NCI-H1105 treated with DMSO at 0.1 percent for 48 hours (cell line): ENCODE results near the gene RPAP2.

ENCODE experiments used
- DNase-seq: peaks from one replicate; lab custom pipeline; 2025; lab: John Stamatoyannopoulos, UW

RPAP2 gene

GRCh38 chr1:92447033-92447681, 148.3 kb downstream of the RPAP2 start:
- no peak for DNase-seq

DNA sequence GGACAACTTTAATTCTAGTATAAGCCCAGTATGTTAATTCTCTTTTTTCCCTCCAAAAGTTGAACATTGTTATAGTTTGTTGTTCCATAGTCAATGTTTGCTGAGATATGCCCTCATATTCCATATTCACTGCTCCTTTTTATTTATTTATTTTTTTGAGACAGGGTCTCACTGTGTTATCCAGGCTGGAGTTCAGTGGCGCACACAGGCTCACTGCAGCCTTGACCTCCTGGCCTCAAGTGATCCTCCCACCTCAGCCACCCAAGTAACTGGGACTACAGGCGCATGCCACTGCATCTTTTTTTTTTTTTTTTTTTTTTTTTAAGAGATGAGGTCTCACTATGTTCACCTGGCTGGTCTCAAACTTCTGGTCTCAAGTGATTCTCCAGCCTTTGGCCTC, 149.1 kb downstream of the RPAP2 start:
- no peak for DNase-seq
